Upper lobe of right lung (tissue), 1 donor: ENCODE data around the gene SVBP. TPM values are rescaled to one million over a fixed set of nuclear protein-coding genes. Genes with fewer than 3 reads are reported as not detected.

Source experiments
- ATAC-seq: fragments of 200-7000 bp; cut with Tn5 transposase; one replicate; pipeline ENCODE4 v1.9.1; 2020; ENCODE audit warnings: mild to moderate bottlenecking, moderate library complexity
- DNase-seq: peaks from one replicate; pipeline ENCODE4 v3.0.0-alpha.2; 2020
- H3K27ac ChIP-seq: fragments of 200-600 bp; one replicate; pipeline ENCODE4 v1.8.0; 2022
- H3K27me3 ChIP-seq: fragments of 200-600 bp; one replicate; pipeline ENCODE4 v1.8.0; 2022; ENCODE audit warnings: mild to moderate bottlenecking
- H3K36me3 ChIP-seq: fragments of 200-600 bp; one replicate; pipeline ENCODE4 v1.8.0; 2022
- H3K4me1 ChIP-seq: fragments of 200-600 bp; one replicate; pipeline ENCODE4 v1.8.0; 2022
- H3K4me3 ChIP-seq: fragments of 200-600 bp; one replicate; pipeline ENCODE4 v1.8.0; 2022; ENCODE audit warnings: mild to moderate bottlenecking
- H3K9me3 ChIP-seq: fragments of 200-600 bp; one replicate; pipeline ENCODE4 v1.8.0; 2022
- intact Hi-C: fragments of 100-400 bp; cut with DNase I; formaldehyde crosslinking; loops from one replicate; pipeline ENCODE4 v1.11.0; 2022
- total RNA-seq: library from RNA; stranded (reverse); fragmentation: NEBNext Ultra II Directional; extraction: Animal tissue kit (Norgen Biotek cat#: 25700); gene quantifications from one replicate; pipeline ENCODE4 v1.2.1, GENCODE V29; 2021
- TF ChIP-seq, protein P1 (sequence below): fragments of 200-600 bp; IDR thresholded peaks from one replicate; pipeline ENCODE4 v1.8.0; 2022; ENCODE audit warnings: antibody characterized with exemption
- donor health status: DM: no; HTN: yes; CAD: no; lungs with severe emphysema.

SVBP gene
- total RNA-seq, 1 donor from 2014 or later, result 19.4 TPM

DNA sequence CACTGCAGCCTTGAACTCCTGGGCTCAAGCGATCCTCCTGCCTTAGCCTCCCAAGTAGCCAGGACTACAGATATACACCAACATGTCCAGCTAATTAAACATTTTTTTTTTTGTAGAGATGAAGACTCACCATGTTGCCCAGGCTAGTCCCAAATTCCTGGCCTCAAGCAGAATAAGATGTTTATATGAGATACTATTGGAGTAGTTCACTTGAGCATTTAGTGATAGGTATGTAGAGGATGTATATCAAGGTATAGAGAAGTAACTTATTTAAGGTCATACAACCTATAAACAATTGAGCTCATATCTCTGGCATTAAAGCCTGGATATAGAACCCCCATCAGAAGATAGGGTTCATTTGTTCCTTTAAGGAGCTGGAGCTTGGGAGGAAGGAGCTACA lies 37.0 kb downstream of the SVBP start:
- no peak for DNase-seq
- no peak overlapping the region for H3K27ac ChIP-seq
- intact Hi-C loops, result no loop called here
- peaks cover 5% of the 10 kb centered on the region for H3K4me1 ChIP-seq
- H3K27me3 ChIP-seq, result no peaks in the 10 kb centered on the region
- ATAC-seq, result no peak
- H3K9me3 ChIP-seq, result no peaks in the 10 kb centered on the region
- H3K36me3 ChIP-seq, result peaks cover 39% of the 10 kb centered on the region
- H3K4me3 ChIP-seq, result no peak overlapping the region
- TF ChIP-seq, protein P1, sequence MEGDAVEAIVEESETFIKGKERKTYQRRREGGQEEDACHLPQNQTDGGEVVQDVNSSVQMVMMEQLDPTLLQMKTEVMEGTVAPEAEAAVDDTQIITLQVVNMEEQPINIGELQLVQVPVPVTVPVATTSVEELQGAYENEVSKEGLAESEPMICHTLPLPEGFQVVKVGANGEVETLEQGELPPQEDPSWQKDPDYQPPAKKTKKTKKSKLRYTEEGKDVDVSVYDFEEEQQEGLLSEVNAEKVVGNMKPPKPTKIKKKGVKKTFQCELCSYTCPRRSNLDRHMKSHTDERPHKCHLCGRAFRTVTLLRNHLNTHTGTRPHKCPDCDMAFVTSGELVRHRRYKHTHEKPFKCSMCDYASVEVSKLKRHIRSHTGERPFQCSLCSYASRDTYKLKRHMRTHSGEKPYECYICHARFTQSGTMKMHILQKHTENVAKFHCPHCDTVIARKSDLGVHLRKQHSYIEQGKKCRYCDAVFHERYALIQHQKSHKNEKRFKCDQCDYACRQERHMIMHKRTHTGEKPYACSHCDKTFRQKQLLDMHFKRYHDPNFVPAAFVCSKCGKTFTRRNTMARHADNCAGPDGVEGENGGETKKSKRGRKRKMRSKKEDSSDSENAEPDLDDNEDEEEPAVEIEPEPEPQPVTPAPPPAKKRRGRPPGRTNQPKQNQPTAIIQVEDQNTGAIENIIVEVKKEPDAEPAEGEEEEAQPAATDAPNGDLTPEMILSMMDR, result no peak

DNA sequence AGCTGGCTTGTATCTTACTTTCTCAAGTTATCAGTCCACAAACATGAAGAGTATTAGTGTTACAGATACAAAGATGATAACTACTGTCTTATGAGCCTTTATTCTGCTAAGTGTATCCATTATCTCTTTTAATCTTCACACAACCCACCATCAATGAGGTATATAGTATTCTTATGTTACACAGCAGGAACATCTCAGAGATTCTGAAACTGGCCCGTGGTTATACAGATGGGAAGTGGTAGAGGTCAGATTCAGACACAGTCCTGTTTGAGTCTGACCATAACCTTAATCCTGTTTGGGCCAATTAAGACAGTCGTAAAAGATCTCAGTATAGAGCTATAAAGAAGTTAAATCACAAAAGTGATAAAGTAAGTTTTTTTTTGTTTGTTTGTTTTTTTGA lies 37.5 kb downstream of the SVBP start:
- no peak for ATAC-seq
- TF ChIP-seq, protein P1, result no peak
- Histone ChIP-seq H3K27ac (no peak overlapping the region), H3K9me3 (no peaks in the 10 kb centered on the region), H3K4me1 (peaks cover under 1% of the 10 kb centered on the region), H3K27me3 (no peaks in the 10 kb centered on the region), H3K36me3 (peaks cover 43% of the 10 kb centered on the region), H3K4me3 (no peak overlapping the region)
- intact Hi-C loops, result no loop called here
- no peak for DNase-seq

DNA sequence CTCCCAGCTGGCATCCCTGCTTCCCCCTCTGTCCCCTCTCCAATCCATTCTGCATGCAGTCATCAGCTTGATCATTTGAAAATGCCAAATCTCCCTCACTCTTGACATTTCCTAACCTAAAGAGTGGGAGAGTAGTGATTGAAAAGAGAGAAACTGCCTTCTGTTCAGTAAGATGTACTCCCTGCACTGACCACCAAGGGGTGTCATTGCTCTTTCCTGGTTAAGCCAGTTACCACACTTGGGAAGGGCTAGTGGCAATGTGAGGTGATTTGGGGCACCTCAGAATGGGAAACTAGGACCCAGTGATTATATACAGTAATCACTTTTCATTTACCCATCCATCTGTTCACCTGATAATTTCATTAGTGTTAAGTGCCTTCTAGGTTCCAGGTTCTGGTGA lies 39.3 kb downstream of the SVBP start:
- intact Hi-C loops, result no loop called here
- Histone ChIP-seq H3K36me3 (peaks cover 58% of the 10 kb centered on the region), H3K4me3 (no peak overlapping the region), H3K27ac (no peak overlapping the region), H3K4me1 (no peaks in the 10 kb centered on the region), H3K27me3 (no peaks in the 10 kb centered on the region), H3K9me3 (no peaks in the 10 kb centered on the region)
- DNase-seq, result no peak
- ATAC-seq, result peak; percentile 78
- TF ChIP-seq, protein P1, result peak; percentile 54

- ATAC-seq (no peak), DNase-seq (no peak)
- no peaks in the 10 kb centered on the region for H3K27me3 ChIP-seq
- TF ChIP-seq, protein P1, result no peak
- peaks cover 54% of the 10 kb centered on the region for H3K36me3 ChIP-seq
- H3K9me3 ChIP-seq, result no peaks in the 10 kb centered on the region
- intact Hi-C loops, result no loop called here
- H3K4me1 ChIP-seq, result no peaks in the 10 kb centered on the region
- H3K27ac ChIP-seq, result no peak overlapping the region
- no peak overlapping the region for H3K4me3 ChIP-seq
Observed at GRCh38 chr1:42776502-42776901, 40.7 kb downstream of the SVBP start.

GRCh38 chr1:42774928-42775526 lies 42.2 kb downstream of the SVBP start:
- intact Hi-C loops, result no loop called here
- Histone ChIP-seq H3K4me1 (no peaks in the 10 kb centered on the region), H3K27me3 (no peaks in the 10 kb centered on the region), H3K4me3 (no peak overlapping the region), H3K27ac (no peak overlapping the region), H3K36me3 (peaks cover 48% of the 10 kb centered on the region), H3K9me3 (no peaks in the 10 kb centered on the region)
- TF ChIP-seq, protein P1, result no peak
- no peak for DNase-seq
- no peak for ATAC-seq

DNA sequence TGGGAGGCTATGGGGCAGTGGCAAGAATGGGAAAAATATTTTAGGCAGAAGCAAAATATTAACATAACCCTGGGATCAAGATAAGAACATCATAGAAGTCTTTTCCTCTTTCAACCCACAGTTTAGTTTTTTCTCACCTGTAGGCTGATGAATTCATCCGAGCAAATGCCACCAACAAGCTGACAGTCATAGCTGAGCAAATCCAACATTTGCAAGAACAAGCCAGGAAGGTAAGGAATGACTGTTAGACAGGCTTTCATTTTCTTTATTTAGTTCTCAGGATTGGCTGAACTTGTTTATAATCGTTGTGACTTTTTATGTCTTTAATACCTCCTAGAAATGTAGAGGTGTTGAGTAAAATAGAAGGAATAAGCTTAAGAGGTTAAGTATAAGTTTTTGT lies 43.8 kb downstream of the SVBP start:
- H3K4me1 ChIP-seq, result peaks cover 5% of the 10 kb centered on the region
- no peak overlapping the region for H3K4me3 ChIP-seq
- no peaks in the 10 kb centered on the region for H3K9me3 ChIP-seq
- no peak overlapping the region for H3K27ac ChIP-seq
- DNase-seq, result no peak
- intact Hi-C loops, result no loop called here
- TF ChIP-seq, protein P1, result no peak
- peaks cover 48% of the 10 kb centered on the region for H3K36me3 ChIP-seq
- no peaks in the 10 kb centered on the region for H3K27me3 ChIP-seq
- no peak for ATAC-seq
